Measurements from ENCODE around the gene RFT1. TPM values are rescaled to one million over a fixed set of nuclear protein-coding genes. Genes with fewer than 3 reads are reported as not detected.
"Not testable (repeated sequence)": the region's sequence is repeated elsewhere in the genome, so short reads cannot be mapped to it uniquely, and the experiment has no call there.

Gene RFT1
- total RNA-seq, 1 donor from 2014 or later = 17.2 TPM

GRCh38 chr3:53062905-53063304 is 67.3 kb downstream of the RFT1 start:
- H3K27ac Mint-ChIP-seq = no peak overlapping the region
- H3K36me3 Mint-ChIP-seq = no peaks in the 10 kb centered on the region
- peaks cover 5% of the 10 kb centered on the region for H3K27me3 Mint-ChIP-seq (ENCODE audit: insufficient read depth, low read depth)
- H3K9me3 ChIP-seq (ENCODE audit: low read depth) = no peaks in the 10 kb centered on the region
- no peak for DNase-seq (ENCODE audit: low spot score)
- no peaks in the 10 kb centered on the region for H4K20me1 ChIP-seq (ENCODE audit: low read depth)
- TF ChIP-seq EZH2 (IDR thresholded peaks at IDR 0.05) (no peak), EZH2phosphoT487 (IDR thresholded peaks at IDR 0.05) (no peak)
- TF ChIP-seq, protein P1, sequence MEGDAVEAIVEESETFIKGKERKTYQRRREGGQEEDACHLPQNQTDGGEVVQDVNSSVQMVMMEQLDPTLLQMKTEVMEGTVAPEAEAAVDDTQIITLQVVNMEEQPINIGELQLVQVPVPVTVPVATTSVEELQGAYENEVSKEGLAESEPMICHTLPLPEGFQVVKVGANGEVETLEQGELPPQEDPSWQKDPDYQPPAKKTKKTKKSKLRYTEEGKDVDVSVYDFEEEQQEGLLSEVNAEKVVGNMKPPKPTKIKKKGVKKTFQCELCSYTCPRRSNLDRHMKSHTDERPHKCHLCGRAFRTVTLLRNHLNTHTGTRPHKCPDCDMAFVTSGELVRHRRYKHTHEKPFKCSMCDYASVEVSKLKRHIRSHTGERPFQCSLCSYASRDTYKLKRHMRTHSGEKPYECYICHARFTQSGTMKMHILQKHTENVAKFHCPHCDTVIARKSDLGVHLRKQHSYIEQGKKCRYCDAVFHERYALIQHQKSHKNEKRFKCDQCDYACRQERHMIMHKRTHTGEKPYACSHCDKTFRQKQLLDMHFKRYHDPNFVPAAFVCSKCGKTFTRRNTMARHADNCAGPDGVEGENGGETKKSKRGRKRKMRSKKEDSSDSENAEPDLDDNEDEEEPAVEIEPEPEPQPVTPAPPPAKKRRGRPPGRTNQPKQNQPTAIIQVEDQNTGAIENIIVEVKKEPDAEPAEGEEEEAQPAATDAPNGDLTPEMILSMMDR (IDR thresholded peaks at IDR 0.05) = no peak
- H3K9me3 Mint-ChIP-seq = no peaks in the 10 kb centered on the region
- H3K4me1 Mint-ChIP-seq = no peaks in the 10 kb centered on the region
- H3K4me3 Mint-ChIP-seq = no peak overlapping the region
- no peak overlapping the region for H3K27ac ChIP-seq
- H3K4me3 ChIP-seq = no peak overlapping the region
- no peak overlapping the region for H3K9ac ChIP-seq
- no peak overlapping the region for H3K4me2 ChIP-seq
- H3K27me3 ChIP-seq = peaks cover 21% of the 10 kb centered on the region
- no peaks in the 10 kb centered on the region for H3K4me1 ChIP-seq
- H3K36me3 ChIP-seq = no peaks in the 10 kb centered on the region
- no peaks in the 10 kb centered on the region for H3F3A ChIP-seq (ENCODE audit: low read depth)
- no peaks in the 10 kb centered on the region for H3K79me2 ChIP-seq (ENCODE audit: low read depth)
- no peak overlapping the region for H2AFZ ChIP-seq (replicated peaks)

- no peaks in the 10 kb centered on the region for H3K9me3 ChIP-seq (ENCODE audit: low read depth)
- H3K4me3 ChIP-seq = no peak overlapping the region
- no peaks in the 10 kb centered on the region for H3K4me1 ChIP-seq
- H3K27ac ChIP-seq = no peak overlapping the region
- Mint-ChIP-seq H3K27ac (no peak overlapping the region), H3K36me3 (no peaks in the 10 kb centered on the region), H3K4me1 (no peaks in the 10 kb centered on the region), H3K9me3 (no peaks in the 10 kb centered on the region), H3K4me3 (no peak overlapping the region), H3K27me3 (ENCODE audit: insufficient read depth, low read depth) (peaks cover 7% of the 10 kb centered on the region)
- no peaks in the 10 kb centered on the region for H4K20me1 ChIP-seq (ENCODE audit: low read depth)
- H3K36me3 ChIP-seq = no peaks in the 10 kb centered on the region
- TF ChIP-seq, protein P1 (IDR thresholded peaks at IDR 0.05) = peak; percentile 20
- no peak for TF ChIP-seq EZH2 (IDR thresholded peaks at IDR 0.05)
- no peak overlapping the region for H3K9ac ChIP-seq
- no peaks in the 10 kb centered on the region for H3K27me3 ChIP-seq
- no peaks in the 10 kb centered on the region for H3F3A ChIP-seq (ENCODE audit: low read depth)
- H3K4me2 ChIP-seq = no peak overlapping the region
- H3K79me2 ChIP-seq (ENCODE audit: low read depth) = no peaks in the 10 kb centered on the region
- no peak overlapping the region for H2AFZ ChIP-seq (replicated peaks)
- no peak for DNase-seq (ENCODE audit: low spot score)
Observed at GRCh38 chr3:53056442-53056841, 73.8 kb downstream of the RFT1 start.

DNA sequence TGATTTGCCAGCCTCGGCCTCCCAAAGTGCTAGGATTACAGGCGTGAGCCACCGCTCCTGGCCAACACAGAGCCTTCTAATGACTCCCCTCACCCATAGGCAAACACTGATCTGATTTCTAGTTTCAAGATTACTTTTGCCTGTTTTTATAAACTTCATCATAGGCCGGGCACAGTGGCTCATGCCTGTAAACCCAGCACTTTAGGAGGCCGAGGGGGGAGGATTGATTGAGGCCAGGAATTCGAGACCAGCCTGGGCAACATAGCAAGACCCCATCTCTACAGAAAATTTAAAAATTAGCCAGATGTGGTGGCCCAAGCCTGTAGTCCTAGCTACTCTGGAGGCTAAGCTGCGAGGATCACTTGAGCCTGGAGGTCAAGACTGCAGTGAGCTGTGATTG is 76.0 kb downstream of the RFT1 start:
- H2AFZ ChIP-seq (replicated peaks); H3K9me3 Mint-ChIP-seq; H3K9me3 ChIP-seq (ENCODE audit: low read depth); H3K4me3 ChIP-seq; H3K79me2 ChIP-seq (ENCODE audit: low read depth); H3K27me3 ChIP-seq; H3K4me1 ChIP-seq; DNase-seq (ENCODE audit: low spot score); H3K27ac ChIP-seq; H3K27ac Mint-ChIP-seq; H3K4me1 Mint-ChIP-seq; H3K36me3 ChIP-seq; H4K20me1 ChIP-seq (ENCODE audit: low read depth); H3K36me3 Mint-ChIP-seq; H3K9ac ChIP-seq; H3K4me3 Mint-ChIP-seq; H3F3A ChIP-seq (ENCODE audit: low read depth); H3K4me2 ChIP-seq: not testable (repeated sequence)
- peaks cover 12% of the 10 kb centered on the region for H3K27me3 Mint-ChIP-seq (ENCODE audit: insufficient read depth, low read depth)

GRCh38 chr3:53051929-53052328 is 78.3 kb downstream of the RFT1 start:
- peaks cover 12% of the 10 kb centered on the region for H3F3A ChIP-seq (ENCODE audit: low read depth)
- Mint-ChIP-seq H3K4me1 (peaks cover 2% of the 10 kb centered on the region), H3K9me3 (no peaks in the 10 kb centered on the region), H3K36me3 (no peaks in the 10 kb centered on the region), H3K27ac (no peak overlapping the region), H3K27me3 (ENCODE audit: insufficient read depth, low read depth) (peaks cover 20% of the 10 kb centered on the region), H3K4me3 (no peak overlapping the region)
- H3K9me3 ChIP-seq (ENCODE audit: low read depth) = no peaks in the 10 kb centered on the region
- H3K4me3 ChIP-seq = no peak overlapping the region
- no peak overlapping the region for H3K27ac ChIP-seq
- TF ChIP-seq, protein P1 (IDR thresholded peaks at IDR 0.05) = no peak
- TF ChIP-seq EZH2 (IDR thresholded peaks at IDR 0.05) (no peak), EZH2phosphoT487 (IDR thresholded peaks at IDR 0.05) (no peak)
- H3K4me1 ChIP-seq = no peaks in the 10 kb centered on the region
- H3K79me2 ChIP-seq (ENCODE audit: low read depth) = no peaks in the 10 kb centered on the region
- H4K20me1 ChIP-seq (ENCODE audit: low read depth) = no peaks in the 10 kb centered on the region
- H2AFZ ChIP-seq (replicated peaks) = no peak overlapping the region
- no peaks in the 10 kb centered on the region for H3K36me3 ChIP-seq
- H3K4me2 ChIP-seq = no peak overlapping the region
- DNase-seq (ENCODE audit: low spot score) = no peak
- no peak overlapping the region for H3K9ac ChIP-seq
- peaks cover 20% of the 10 kb centered on the region for H3K27me3 ChIP-seq

All from neural progenitor cell (in vitro differentiated cells).